Measurements from ENCODE around the gene GALK1. TPM values are rescaled to one million over a fixed set of nuclear protein-coding genes. Genes with fewer than 3 reads are reported as not detected.
A peak's percentile ranks its signal among the peaks of the same experiment; 100 is the strongest.

Gene GALK1
- total and polyA plus RNA-seq, 2 of the 13 experiments (the other 11 are each of a cell fraction or from before 2014, with no cell fraction given), result 59.9 to 93.6 TPM

DNA sequence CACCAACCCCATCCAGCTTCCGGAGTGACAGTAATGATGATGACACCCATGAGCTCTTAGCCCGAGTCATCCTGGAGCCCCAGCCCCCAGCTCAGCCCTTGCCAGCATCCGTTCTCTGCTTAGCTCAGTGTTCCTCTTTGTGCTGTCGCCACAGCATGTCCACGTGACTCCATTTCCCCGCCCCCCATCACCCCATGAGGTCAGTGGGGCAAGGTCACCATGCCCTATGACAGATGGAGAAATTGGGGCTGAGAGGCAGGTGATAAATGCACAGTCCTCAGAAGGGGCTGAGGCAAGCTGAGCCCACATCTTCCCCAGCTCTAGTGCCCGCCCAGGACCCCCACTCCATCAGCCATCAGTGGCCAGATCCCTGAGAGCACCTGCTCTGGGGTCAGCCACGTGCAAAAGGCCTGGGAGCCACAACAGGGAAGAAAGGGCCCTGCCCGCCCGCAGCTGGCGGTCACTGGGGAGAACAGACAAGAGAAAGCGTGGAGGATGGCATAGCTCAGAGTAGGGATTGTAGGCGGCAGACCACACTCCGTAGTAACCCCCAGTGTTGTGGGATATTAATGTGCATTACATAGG, 26.7 kb downstream of the GALK1 start (continued):
- TF ChIP-seq, protein P1, sequence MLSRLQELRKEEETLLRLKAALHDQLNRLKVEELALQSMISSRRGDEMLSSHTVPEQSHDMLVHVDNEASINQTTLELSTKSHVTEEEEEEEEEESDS (CRISPR knock-in tag; IDR thresholded peaks at IDR 0.05; ENCODE audit: borderline replicate concordance), result no peak
- TF ChIP-seq, protein P2, sequence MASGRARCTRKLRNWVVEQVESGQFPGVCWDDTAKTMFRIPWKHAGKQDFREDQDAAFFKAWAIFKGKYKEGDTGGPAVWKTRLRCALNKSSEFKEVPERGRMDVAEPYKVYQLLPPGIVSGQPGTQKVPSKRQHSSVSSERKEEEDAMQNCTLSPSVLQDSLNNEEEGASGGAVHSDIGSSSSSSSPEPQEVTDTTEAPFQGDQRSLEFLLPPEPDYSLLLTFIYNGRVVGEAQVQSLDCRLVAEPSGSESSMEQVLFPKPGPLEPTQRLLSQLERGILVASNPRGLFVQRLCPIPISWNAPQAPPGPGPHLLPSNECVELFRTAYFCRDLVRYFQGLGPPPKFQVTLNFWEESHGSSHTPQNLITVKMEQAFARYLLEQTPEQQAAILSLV (CRISPR knock-in tag; IDR thresholded peaks at IDR 0.05; ENCODE audit: borderline replicate concordance), result no peak
- TF ChIP-seq, protein P3, sequence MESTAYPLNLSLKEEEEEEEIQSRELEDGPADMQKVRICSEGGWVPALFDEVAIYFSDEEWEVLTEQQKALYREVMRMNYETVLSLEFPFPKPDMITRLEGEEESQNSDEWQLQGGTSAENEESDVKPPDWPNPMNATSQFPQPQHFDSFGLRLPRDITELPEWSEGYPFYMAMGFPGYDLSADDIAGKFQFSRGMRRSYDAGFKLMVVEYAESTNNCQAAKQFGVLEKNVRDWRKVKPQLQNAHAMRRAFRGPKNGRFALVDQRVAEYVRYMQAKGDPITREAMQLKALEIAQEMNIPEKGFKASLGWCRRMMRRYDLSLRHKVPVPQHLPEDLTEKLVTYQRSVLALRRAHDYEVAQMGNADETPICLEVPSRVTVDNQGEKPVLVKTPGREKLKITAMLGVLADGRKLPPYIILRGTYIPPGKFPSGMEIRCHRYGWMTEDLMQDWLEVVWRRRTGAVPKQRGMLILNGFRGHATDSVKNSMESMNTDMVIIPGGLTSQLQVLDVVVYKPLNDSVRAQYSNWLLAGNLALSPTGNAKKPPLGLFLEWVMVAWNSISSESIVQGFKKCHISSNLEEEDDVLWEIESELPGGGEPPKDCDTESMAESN (CRISPR knock-in tag; conservative IDR thresholded peaks at IDR 0.05), result no peak
- peak; percentile 67; the same call in 1 of the 2 replicates for TF ChIP-seq SP4 (CRISPR knock-in tag; IDR thresholded peaks at IDR 0.05)
- no peak for TF ChIP-seq NCOA5 (CRISPR knock-in tag; IDR thresholded peaks at IDR 0.05)
- no peak for TF ChIP-seq HNRNPK (IDR thresholded peaks at IDR 0.05; ENCODE audit: low read depth, low read length, poor library complexity, severe bottlenecking)
- TF ChIP-seq ZNF569 (CRISPR knock-in tag; IDR thresholded peaks at IDR 0.05; ENCODE audit: borderline replicate concordance), result no peak
- TF ChIP-seq ZNF775 (CRISPR knock-in tag; IDR thresholded peaks at IDR 0.05; ENCODE audit: borderline replicate concordance), result no peak
- TF ChIP-seq, protein P4, sequence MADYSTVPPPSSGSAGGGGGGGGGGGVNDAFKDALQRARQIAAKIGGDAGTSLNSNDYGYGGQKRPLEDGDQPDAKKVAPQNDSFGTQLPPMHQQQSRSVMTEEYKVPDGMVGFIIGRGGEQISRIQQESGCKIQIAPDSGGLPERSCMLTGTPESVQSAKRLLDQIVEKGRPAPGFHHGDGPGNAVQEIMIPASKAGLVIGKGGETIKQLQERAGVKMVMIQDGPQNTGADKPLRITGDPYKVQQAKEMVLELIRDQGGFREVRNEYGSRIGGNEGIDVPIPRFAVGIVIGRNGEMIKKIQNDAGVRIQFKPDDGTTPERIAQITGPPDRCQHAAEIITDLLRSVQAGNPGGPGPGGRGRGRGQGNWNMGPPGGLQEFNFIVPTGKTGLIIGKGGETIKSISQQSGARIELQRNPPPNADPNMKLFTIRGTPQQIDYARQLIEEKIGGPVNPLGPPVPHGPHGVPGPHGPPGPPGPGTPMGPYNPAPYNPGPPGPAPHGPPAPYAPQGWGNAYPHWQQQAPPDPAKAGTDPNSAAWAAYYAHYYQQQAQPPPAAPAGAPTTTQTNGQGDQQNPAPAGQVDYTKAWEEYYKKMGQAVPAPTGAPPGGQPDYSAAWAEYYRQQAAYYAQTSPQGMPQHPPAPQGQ (CRISPR knock-in tag; IDR thresholded peaks at IDR 0.05; ENCODE audit: borderline replicate concordance), result no peak
- TF ChIP-seq KLF12 (CRISPR knock-in tag; IDR thresholded peaks at IDR 0.05; ENCODE audit: borderline replicate concordance), result no peak
- 0 out of 2 replicates have a peak, but pooled peaks have one; percentile 56 for TF ChIP-seq ZNF563 (CRISPR knock-in tag; IDR thresholded peaks at IDR 0.05)
- TF ChIP-seq NFRKB (IDR thresholded peaks at IDR 0.05), result no peak
- TF ChIP-seq, protein P5, sequence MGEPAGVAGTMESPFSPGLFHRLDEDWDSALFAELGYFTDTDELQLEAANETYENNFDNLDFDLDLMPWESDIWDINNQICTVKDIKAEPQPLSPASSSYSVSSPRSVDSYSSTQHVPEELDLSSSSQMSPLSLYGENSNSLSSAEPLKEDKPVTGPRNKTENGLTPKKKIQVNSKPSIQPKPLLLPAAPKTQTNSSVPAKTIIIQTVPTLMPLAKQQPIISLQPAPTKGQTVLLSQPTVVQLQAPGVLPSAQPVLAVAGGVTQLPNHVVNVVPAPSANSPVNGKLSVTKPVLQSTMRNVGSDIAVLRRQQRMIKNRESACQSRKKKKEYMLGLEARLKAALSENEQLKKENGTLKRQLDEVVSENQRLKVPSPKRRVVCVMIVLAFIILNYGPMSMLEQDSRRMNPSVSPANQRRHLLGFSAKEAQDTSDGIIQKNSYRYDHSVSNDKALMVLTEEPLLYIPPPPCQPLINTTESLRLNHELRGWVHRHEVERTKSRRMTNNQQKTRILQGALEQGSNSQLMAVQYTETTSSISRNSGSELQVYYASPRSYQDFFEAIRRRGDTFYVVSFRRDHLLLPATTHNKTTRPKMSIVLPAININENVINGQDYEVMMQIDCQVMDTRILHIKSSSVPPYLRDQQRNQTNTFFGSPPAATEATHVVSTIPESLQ (CRISPR knock-in tag; conservative IDR thresholded peaks at IDR 0.05), result no peak
- TF ChIP-seq GZF1 (CRISPR knock-in tag; IDR thresholded peaks at IDR 0.05), result no peak
- no peak for TF ChIP-seq MATR3 (CRISPR knock-in tag; IDR thresholded peaks at IDR 0.05)
- no peak for TF ChIP-seq ZNF737 (CRISPR knock-in tag; IDR thresholded peaks at IDR 0.05; ENCODE audit: borderline replicate concordance)
- no peak for TF ChIP-seq CC2D1A (CRISPR knock-in tag; IDR thresholded peaks at IDR 0.05)
- TF ChIP-seq HOXA5 (CRISPR knock-in tag; IDR thresholded peaks at IDR 0.05), result no peak

All from HepG2 (cell line).